Activated T-cell treated with anti-CD3 and anti-CD28 coated beads for 4 hours (primary cell): ENCODE results near the gene ABTB1.
"Not testable (repeated sequence)": the region's sequence is repeated elsewhere in the genome, so short reads cannot be mapped to it uniquely, and the experiment has no call there.

Experiments used
- DNase-seq: peaks from one replicate; pipeline ENCODE4 v3.0.0-alpha.2; 2020

Gene ABTB1

GRCh38 chr3:127650236-127650635 is 22.5 kb upstream of the ABTB1 start:
- no peak for DNase-seq

GRCh38 chr3:127651516-127652172 is 21.1 kb upstream of the ABTB1 start:
- no peak for DNase-seq

DNA sequence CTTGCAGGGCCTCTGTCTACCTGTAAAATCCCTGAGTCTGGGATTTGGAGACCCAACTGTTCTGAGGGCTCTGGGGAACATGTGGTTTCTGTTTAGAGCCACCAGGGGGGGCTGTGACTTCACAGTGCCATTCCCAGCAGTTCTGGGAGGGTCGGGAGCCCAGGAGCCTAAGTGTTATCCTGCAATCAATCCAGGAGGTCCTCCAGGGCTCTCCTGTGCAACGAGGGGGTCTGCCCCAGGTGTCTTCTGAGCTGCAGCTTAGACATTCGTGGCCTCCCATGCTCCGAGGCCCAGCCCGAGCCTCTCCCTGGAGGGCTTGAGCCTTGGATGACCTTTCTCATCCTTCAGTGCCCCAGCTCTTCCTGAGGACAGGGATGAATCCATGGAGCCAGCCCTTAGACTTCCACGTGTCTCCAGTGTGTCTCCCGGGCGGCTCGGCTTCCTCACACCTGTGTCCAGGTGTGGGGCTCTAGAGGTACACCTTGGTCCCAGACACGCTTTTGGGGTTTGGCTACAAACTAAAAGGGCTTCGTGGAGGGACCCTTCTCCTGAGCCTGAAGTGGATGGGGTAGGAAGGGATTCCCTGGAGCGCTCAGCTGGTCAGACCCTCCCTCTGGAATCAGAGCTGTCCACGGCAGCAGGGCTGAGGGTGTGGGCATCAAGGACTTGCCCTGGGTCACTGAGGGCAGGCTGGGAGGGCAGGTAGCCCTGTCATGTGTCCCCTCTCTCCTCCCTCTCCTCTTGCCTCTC is 20.3 kb upstream of the ABTB1 start:
- no peak for DNase-seq

GRCh38 chr3:127654374-127654773 is 18.4 kb upstream of the ABTB1 start:
- DNase-seq: no peak

DNA sequence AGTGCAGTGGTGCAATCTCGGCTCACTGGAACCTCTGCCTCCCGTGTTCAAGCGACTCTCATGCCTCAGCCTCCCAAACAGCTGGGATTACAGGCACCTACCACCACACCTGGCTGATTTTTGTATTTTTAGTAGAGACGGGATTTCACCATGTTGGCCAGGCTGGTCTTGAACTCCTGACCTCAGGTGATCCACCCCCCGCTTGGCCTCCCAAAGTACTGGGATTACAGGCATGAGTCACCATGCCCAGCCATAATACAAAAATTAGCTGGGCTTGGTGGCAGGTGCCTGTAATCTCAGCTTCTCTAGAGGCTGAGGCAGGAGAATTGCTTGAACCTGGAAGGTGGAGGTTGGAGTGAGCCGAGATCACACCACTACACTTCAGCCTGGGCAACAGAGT is 17.8 kb upstream of the ABTB1 start:
- DNase-seq: not testable (repeated sequence)

DNA sequence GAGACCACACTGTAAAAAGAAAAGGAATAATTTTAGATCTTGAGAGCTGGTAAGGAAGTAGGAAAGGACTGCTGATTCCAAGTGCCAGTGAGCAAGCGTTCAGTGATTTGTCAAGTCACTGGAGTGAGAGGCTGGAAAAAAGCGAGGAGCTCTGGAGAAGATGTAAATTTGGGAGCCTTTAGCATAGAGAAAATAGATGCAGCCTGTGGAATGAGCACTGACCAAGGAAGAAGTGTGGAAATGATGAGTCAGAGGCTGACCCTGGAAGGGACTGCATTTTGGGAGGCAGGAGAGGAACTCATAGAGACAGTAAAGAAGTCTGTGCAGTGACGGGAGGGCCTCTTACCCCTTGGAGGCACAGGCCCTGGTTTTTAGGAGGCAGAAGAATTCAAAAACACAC is 17.1 kb upstream of the ABTB1 start:
- no peak for DNase-seq

- DNase-seq: no peak
Observed at GRCh38 chr3:127656906-127657305, 15.8 kb upstream of the ABTB1 start.

DNA sequence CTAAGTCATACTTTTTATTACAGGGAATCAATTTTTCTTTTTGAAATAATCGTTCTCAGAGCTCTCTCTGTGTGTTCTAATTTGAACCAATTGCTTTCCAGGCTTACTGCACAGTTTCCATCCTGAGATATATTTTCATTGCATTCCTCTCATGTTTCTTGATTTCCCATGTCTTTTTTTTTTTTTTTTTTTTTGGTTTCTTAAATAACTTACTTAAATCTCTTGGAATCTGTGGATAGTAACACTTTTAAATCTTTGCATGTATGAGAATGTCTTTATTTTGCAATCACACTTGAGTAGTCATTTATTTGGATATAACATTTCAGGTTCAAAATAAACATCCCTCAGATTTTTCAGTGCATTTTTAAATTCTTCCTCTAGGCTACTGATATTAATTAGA is 14.5 kb upstream of the ABTB1 start:
- no peak for DNase-seq

DNA sequence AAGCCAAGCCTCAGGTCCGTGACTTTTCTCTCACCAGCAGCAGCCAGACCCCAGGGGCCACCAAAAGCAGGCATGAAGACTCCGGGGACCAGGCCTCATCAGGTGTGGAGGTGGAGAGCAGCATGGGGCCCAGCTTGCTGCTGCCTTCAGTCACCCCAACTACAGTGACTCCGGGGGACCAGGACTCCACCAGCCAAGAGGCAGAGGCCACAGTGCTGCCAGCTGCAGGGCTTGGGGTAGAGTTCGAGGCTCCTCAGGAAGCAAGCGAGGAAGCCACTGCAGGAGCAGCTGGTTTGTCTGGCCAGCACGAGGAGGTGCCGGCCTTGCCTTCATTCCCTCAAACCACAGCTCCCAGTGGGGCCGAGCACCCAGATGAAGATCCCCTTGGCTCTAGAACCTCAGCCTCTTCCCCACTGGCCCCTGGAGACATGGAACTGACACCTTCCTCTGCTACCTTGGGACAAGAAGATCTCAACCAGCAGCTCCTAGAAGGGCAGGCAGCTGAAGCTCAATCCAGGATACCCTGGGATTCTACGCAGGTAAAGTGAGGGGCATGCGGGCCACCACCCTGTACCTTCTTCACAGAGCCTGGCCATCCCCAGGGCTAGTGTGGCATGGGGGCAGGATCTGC is 12.0 kb upstream of the ABTB1 start:
- no peak for DNase-seq

GRCh38 chr3:127661600-127661999 is 11.2 kb upstream of the ABTB1 start:
- DNase-seq: no peak

DNA sequence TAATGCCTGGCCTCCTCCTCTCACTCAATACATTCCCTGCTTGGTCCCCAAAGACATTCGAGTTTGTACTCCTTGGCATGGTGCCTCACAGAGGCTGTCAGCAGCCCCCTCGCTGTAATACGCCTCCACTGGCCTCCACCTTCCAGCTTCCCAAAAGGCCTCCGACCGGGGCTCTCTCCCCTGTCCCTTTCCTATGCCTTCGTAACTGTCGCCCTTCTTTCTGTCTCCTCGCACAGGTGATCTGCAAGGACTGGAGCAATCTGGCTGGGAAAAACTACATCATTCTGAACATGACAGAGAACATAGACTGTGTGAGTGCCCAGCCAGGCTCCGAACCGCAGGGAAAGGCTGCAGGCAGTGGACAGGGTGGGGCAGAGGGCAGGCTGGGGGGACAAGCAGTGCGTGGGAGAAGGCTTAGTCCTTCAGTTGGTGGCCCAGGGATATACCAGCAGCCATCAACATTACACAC is 10.7 kb upstream of the ABTB1 start:
- DNase-seq: no peak

- DNase-seq: no peak
Observed at GRCh38 chr3:127663151-127663550, 9.6 kb upstream of the ABTB1 start.

DNA sequence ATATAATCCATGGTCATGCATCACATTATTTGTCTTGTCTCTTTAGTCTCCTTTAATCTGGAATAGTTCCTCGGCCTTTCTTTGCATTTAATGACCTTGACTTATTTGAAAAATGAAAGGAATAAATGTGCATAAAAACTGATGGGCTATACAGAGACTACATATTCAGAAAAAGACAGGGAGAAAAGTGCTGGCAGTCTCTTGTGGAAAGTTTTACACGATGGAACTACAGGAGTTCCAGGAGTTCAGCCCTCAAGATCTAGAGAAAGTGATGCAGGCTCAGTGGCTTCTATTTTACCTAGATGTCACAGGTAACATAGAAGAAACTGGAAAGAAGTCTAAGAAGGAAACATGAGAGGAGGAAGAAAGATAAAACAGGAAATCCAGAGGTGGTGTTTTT is 7.6 kb upstream of the ABTB1 start:
- DNase-seq: no peak

DNA sequence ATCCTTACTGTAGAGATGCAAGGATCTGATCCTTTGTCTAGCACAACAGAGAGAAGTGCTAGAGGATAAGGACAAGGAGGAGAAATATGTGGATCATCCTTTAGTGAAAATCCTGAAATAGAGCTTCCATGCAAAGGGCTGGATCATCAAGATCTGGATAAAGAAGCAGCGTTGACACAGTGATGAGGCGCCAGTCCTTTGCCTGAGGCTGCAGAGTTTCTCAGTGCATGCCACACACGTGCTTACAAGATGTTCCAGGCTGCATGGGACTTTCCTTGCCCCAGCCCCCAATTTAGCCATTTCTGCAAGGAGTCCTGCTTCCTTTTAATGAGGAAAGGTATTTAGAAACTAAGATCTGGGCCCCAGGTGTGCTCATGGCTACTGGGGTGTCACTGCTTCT is 7.2 kb upstream of the ABTB1 start:
- DNase-seq: no peak

DNA sequence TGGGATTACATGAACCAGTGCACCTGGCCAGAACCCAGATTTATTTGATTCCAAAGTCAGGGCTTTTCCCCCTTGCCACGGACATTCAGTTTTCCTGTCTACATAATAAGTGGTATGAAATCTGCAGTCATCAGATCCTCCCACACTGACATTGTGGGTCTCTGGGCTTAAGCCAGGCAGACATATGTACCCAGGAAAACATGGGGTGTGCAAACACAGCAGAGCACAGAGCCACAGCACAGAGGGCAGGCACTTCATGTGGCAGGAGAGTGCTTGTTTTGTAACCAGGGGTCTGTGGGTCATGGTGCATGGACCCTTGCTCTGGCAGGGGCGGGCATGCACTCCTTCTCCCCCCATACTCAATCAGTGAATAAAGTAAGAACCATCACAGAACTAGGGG is 6.1 kb upstream of the ABTB1 start:
- DNase-seq: no peak

DNA sequence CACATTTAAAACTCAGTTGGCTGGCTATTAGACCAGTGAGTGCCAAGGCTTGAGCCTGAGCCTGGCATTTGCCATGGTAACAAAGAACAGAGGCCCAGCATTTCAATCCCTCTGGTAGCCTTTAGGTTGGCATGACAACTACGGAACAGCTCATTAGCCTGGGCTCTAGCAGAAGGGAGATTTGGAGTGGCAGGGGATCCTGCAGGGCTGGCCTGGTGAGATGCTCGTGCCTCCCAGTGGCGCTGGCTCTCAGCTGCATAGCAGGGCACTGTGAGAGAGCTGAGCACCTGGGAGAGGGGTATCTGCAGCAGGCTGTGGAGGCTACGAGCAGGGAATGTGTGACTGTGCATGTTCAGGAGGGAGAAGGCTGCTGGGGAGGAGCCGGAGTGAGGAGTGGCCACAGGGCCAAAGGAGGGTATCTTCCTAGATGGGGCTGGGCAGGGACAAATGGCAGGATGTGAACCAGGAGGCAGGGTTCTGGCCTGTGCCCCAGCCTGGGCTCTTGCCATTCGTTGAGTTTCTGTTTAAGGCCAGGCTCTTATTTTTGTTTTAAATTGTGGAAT is 5.6 kb upstream of the ABTB1 start:
- DNase-seq: no peak

DNA sequence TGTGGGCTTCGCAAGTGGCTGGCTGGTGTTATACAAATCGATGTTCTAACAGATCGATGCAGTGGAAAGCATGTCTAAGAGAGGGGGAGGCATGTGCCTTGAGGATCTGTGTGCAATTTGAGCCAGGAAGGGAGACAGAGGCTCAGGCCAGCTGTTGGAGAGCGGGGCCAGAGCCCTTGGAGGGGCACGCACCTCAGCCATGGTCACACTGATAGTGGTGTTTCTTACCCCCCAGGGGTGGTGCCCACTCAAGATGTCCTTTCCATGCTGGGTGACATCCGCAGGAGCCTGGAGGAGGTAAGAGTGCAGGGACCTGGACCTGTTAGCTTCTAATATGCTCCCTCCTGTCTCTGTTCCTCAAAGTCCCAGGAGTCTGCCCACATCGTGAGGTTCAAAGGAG is 3.8 kb upstream of the ABTB1 start:
- no peak for DNase-seq

GRCh38 chr3:127669541-127670228 is 3.1 kb upstream of the ABTB1 start:
- no peak for DNase-seq

GRCh38 chr3:127670229-127670559 is 2.6 kb upstream of the ABTB1 start:
- no peak for DNase-seq

GRCh38 chr3:127670761-127671522 is 1.8 kb upstream of the ABTB1 start:
- no peak for DNase-seq

DNA sequence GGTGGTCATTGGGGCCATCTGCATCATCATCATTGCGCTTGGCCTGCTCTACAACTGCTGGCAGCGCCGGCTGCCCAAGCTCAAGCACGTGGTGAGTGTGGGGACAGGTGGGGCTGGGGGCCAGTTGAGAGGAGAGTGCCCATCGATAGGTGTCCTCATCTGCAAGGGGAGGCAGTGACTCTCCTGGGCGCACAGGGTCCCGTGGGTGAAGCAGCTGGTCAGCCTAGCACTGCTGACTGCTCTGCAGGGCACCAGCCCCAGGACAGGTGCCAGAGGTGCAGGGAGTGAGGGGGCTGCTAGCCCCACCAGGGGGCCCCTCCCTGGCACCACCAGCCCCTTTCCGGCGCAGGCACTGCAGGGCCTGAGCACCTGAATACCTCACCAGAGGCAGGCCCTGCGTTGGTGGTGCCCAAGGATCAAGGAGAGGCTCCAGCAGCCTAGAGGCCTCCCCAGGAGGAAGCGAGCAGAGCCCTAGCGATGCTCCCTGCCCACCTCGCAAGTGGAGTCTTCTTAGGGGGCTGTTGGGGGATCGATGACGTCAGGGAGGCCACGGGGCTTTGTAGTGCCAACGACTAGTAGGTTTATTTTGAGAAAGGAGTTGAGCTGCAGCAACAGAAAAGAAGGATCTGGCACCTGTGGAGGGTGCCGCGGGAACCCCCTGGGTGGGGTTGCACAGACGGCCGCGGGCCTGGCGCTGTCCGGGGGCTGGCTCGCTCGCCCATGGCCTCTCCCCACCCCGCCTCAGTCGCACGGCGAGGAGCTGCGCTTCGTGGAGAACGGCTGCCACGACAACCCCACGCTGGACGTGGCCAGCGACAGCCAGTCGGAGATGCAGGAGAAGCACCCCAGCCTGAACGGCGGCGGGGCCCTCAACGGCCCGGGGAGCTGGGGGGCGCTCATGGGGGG is 976 bp upstream of the ABTB1 start:
- peak; percentile 9 for DNase-seq
